IMR-90 (cell line): ENCODE measurements around the gene NAA38. TPM values are rescaled to one million over a fixed set of nuclear protein-coding genes. Genes with fewer than 3 reads are reported as not detected.

Source experiments
- ATAC-seq: fragments of 200-7000 bp; cut with Tn5 transposase; 2 replicates; pipeline ENCODE4 v1.9.1; 2020; ENCODE audit warnings: low read depth, mild to moderate bottlenecking, moderate library complexity
- BruUV-seq: library from RNA; stranded (reverse); fragments of 400-500 nt; replicated peaks from 2 replicates; lab custom pipeline; 2021; lab: Mats Ljungman, UMichigan
- CTCF ChIA-PET: fragments of 300-600 bp; formaldehyde crosslinking; extraction: SDS; loops from one replicate; lab custom pipeline; 2021; ENCODE audit warnings: antibody characterized with exemption; lab: Yijun Ruan, JAX
- POLR2A ChIA-PET: fragments of 300-600 bp; sonication (Branson Sonifier 250); formaldehyde crosslinking; loops from one replicate; lab custom pipeline; 2022; ENCODE audit warnings: antibody characterized with exemption; ENCODE audit not compliant: unreplicated experiment; lab: Charles Lee
- DNase-seq: peaks from one replicate; pipeline ENCODE4 v3.0.0; 2013
- H2AFZ ChIP-seq: replicated peaks from 2 replicates; pipeline ENCODE3; 2013; ENCODE audit warnings: low read length, mild to moderate bottlenecking; ENCODE audit not compliant: poor library complexity
- H2AK5ac ChIP-seq: 2 replicates; pipeline ENCODE4 v1.6.1; 2013; ENCODE audit warnings: low read depth, low read length, inconsistent platforms
- H2AK9ac ChIP-seq: replicated peaks from 2 replicates; pipeline ENCODE3; 2013; ENCODE audit warnings: mild to moderate bottlenecking, low read depth, low read length, moderate library complexity; ENCODE audit not compliant: poor library complexity
- H2BK120ac ChIP-seq: 2 replicates; pipeline ENCODE4 v1.6.1; 2013; ENCODE audit warnings: low read depth, low read length, inconsistent platforms
- H2BK15ac ChIP-seq: 3 replicates; pipeline ENCODE4 v1.6.1; 2013; ENCODE audit warnings: low read depth, low read length, inconsistent platforms
- H2BK20ac ChIP-seq: 2 replicates; pipeline ENCODE4 v1.6.1; 2013; ENCODE audit warnings: low read depth, mild to moderate bottlenecking, inconsistent platforms, low read length, moderate library complexity
- H2BK5ac ChIP-seq: 2 replicates; pipeline ENCODE4 v1.6.1; 2013; ENCODE audit warnings: mild to moderate bottlenecking, low read depth, low read length, inconsistent platforms; ENCODE audit not compliant: poor library complexity, severe bottlenecking
- H3K14ac ChIP-seq: replicated peaks from 2 replicates; pipeline ENCODE4 v1.6.1; 2013; ENCODE audit warnings: low read depth, low read length, inconsistent platforms
- H3K18ac ChIP-seq: 2 replicates; pipeline ENCODE4 v1.6.1; 2013; ENCODE audit warnings: low read depth, low read length, control low read depth
- H3K23ac ChIP-seq: 2 replicates; pipeline ENCODE4 v1.6.1; 2013; ENCODE audit warnings: low read depth, low read length, inconsistent platforms
- H3K27ac ChIP-seq: 2 replicates; pipeline ENCODE4 v1.5.1; 2013; ENCODE audit warnings: mild to moderate bottlenecking, control low read depth, low read length; ENCODE audit not compliant: insufficient read depth
- H3K27me3 ChIP-seq: 2 replicates; pipeline ENCODE4 v1.6.1; 2013; ENCODE audit warnings: low read length; ENCODE audit not compliant: control insufficient read depth, insufficient read depth
- H3K36me3 ChIP-seq: 2 replicates; pipeline ENCODE4 v1.6.1; 2013; ENCODE audit warnings: low read length, mixed read lengths; ENCODE audit not compliant: control insufficient read depth, insufficient read depth
- H3K4ac ChIP-seq: 2 replicates; pipeline ENCODE4 v1.6.1; 2013; ENCODE audit warnings: low read depth, low read length, inconsistent platforms
- H3K4me1 ChIP-seq: 2 replicates; pipeline ENCODE4 v1.6.1; 2013; ENCODE audit warnings: low read length, mixed read lengths; ENCODE audit not compliant: control insufficient read depth, insufficient read depth
- H3K4me2 ChIP-seq: 2 replicates; pipeline ENCODE4 v1.6.1; 2013; ENCODE audit warnings: low read depth, mild to moderate bottlenecking, control low read depth, low read length, moderate library complexity
- H3K4me3 ChIP-seq: 2 replicates; pipeline ENCODE4 v1.5.1; 2013; ENCODE audit warnings: low read depth, mild to moderate bottlenecking, control low read depth, low read length, moderate library complexity; ENCODE audit not compliant: insufficient read depth
- H3K56ac ChIP-seq: 2 replicates; pipeline ENCODE4 v1.6.1; 2013; ENCODE audit warnings: low read length, inconsistent platforms; ENCODE audit not compliant: insufficient read depth; ENCODE audit errors: extremely low read depth
- H3K79me1 ChIP-seq, 2 experiments: 2 replicates each; pipeline ENCODE4 v1.6.1; 2013; ENCODE audit warnings: low read length in 2 of 2, inconsistent platforms in 1 of 2, low read depth in 1 of 2
- H3K9ac ChIP-seq: 2 replicates; pipeline ENCODE4 v1.6.1; 2013; ENCODE audit warnings: low read depth, low read length, control low read depth
- H3K9me1 ChIP-seq: 2 replicates; pipeline ENCODE4 v1.6.1; 2013; ENCODE audit warnings: low read length, inconsistent platforms; ENCODE audit not compliant: insufficient read depth
- H3K9me3 ChIP-seq: 2 replicates; pipeline ENCODE4 v1.6.1; 2013; ENCODE audit warnings: low read length; ENCODE audit not compliant: control insufficient read depth, insufficient read depth
- H4K20me1 ChIP-seq: 2 replicates; pipeline ENCODE4 v1.6.1; 2013; ENCODE audit warnings: low read length, inconsistent platforms; ENCODE audit not compliant: insufficient read depth
- H4K5ac ChIP-seq: 2 replicates; pipeline ENCODE4 v1.6.1; 2013; ENCODE audit warnings: mild to moderate bottlenecking, low read depth, low read length, control low read depth
- H4K8ac ChIP-seq, 2 experiments: 2 replicates each; pipeline ENCODE4 v1.6.1; 2013; ENCODE audit warnings: low read depth in 2 of 2, low read length in 2 of 2, control low read depth in 1 of 2, inconsistent platforms in 1 of 2
- H4K91ac ChIP-seq: 2 replicates; pipeline ENCODE4 v1.6.1; 2013; ENCODE audit warnings: low read depth, low read length, inconsistent platforms; ENCODE audit not compliant: insufficient read depth
- CHD1 ChIP-seq: IDR thresholded peaks from 2 replicates; pipeline ENCODE4 v1.6.1; 2012; ENCODE audit warnings: low read depth, low read length, improper control_type of control experiment
- POLR2A ChIP-seq: IDR thresholded peaks from 2 replicates; pipeline ENCODE4 v1.6.1; 2012; ENCODE audit warnings: mild to moderate bottlenecking, low read depth, low read length
- RCOR1 ChIP-seq: IDR thresholded peaks from 2 replicates; pipeline ENCODE4 v1.6.1; 2012; ENCODE audit warnings: mild to moderate bottlenecking, low read length, improper control_type of control experiment; ENCODE audit not compliant: insufficient replicate concordance
- WGBS, 2 experiments: methylation state at CpG; one replicate each; pipeline versions ENCODE4 v1.1.5 to v1.1.7; 2013; ENCODE audit warnings: missing lambda C conversion rate in 2 of 2; ENCODE audit not compliant: insufficient read length in 1 of 2; ENCODE audit errors: extremely low coverage in 2 of 2; 5-methylcytosine and 5-hydroxymethylcytosine counted together
- dilution Hi-C: fragments of 300-500 bp; cut with HindIII; formaldehyde crosslinking; loops from one replicate; pipeline ENCODE4 v1.14.3; 2018; ENCODE audit warnings: low sequenced_read_pairs; ENCODE audit not compliant: unreplicated experiment
- in situ Hi-C: fragments of 300-500 bp; cut with MboI; formaldehyde crosslinking; loops from 3 replicates; pipeline ENCODE4 v1.14.3; 2019; ENCODE audit warnings: low sequenced_read_pairs, inconsistent platforms, mixed read lengths
- intact Hi-C: fragments of 100-400 bp; cut with micrococcal nuclease; formaldehyde crosslinking; loops from 2 replicates; pipeline ENCODE4 v1.10.0; 2022
- polyA plus RNA-seq, 3 experiments: library from polyadenylated mRNA; depleted of rRNA; stranded (reverse); fragments of >200 nt; gene quantifications; 2 replicates each; pipeline ENCODE4 v1.2.3, GENCODE V29; 2012; ENCODE audit warnings: low replicate concordance in 1 of 3
- total RNA-seq: library from RNA; depleted of rRNA; stranded (reverse); fragments of >200 nt; gene quantifications from 2 replicates; pipeline ENCODE4 v1.2.3, GENCODE V29; 2012

NAA38 gene
- total and polyA plus RNA-seq, 2 of the 4 experiments (the other 2 are of a cell fraction), result 40.7 to 76.8 TPM

- CTCF ChIA-PET, result no interaction called here
- ATAC-seq (no peak), DNase-seq (no peak)
- Histone ChIP-seq H4K8ac (no peak overlapping the region), H2AK5ac (no peak overlapping the region), H3K9me3 (no peaks in the 10 kb centered on the region), H3K9me1 (no peaks in the 10 kb centered on the region; the same call in 1 of the 2 replicates), H3K9ac (no peak overlapping the region), H3K27me3 (no peaks in the 10 kb centered on the region), H2BK15ac (no peak overlapping the region), H4K20me1 (no peaks in the 10 kb centered on the region), H3K4me1 (no peaks in the 10 kb centered on the region), H3K36me3 (peaks cover 14% of the 10 kb centered on the region), H2BK120ac (no peak overlapping the region), H3K4ac (no peak overlapping the region), H3K23ac (no peak overlapping the region), H3K4me2 (no peak overlapping the region), H3K4me3 (no peak overlapping the region), H4K5ac (no peak overlapping the region), H2AK9ac (no peak overlapping the region), H2AFZ (no peak overlapping the region), H3K18ac (no peak overlapping the region), H2BK20ac (no peak overlapping the region), H3K79me1 (peaks cover 7 to 23% of the 10 kb centered on the region in 2 experiments), H3K56ac (no peak overlapping the region), H4K91ac (no peak overlapping the region), H3K14ac (no peak overlapping the region), H3K27ac (no peak overlapping the region), H2BK5ac (no peak overlapping the region)
- POLR2A ChIA-PET, result no interaction called here
- dilution Hi-C loops (no loop called here), in situ Hi-C loops (no loop called here), intact Hi-C loops (no loop called here)
- WGBS, 2 experiments, result no CpG with 5 or more reads among the region's 2 CpGs
- TF ChIP-seq POLR2A (no peak), CHD1 (no peak), RCOR1 (no peak)
- BruUV-seq, result no TSS peak
Observed at GRCh38 chr17:7875804-7876370, 18.5 kb upstream of the NAA38 start.
